HepG2 (cell line): ENCODE results near the gene GYG1. TPM values are rescaled to one million over a fixed set of nuclear protein-coding genes. Genes with fewer than 3 reads are reported as not detected.

Experiments
- AHR ChIP-seq: IDR thresholded peaks from 2 replicates; pipeline ENCODE4 v1.6.1; 2018; ENCODE audit warnings: missing genetic modification reagents, missing compliant biosample characterization
- CREB1 ChIP-seq, 2 experiments: fragments of 450-650 bp in 1 of 2; IDR thresholded peaks; 2 replicates each; pipeline ENCODE4 v1.6.1; 2016 to 2017; ENCODE audit warnings: control low read depth in 1 of 2, mild to moderate bottlenecking in 1 of 2, missing compliant biosample characterization in 1 of 2, missing genetic modification characterization in 1 of 2
- ELF3 ChIP-seq: IDR thresholded peaks from 2 replicates; pipeline ENCODE4 v1.6.1; 2016; ENCODE audit warnings: missing genetic modification reagents, missing compliant biosample characterization
- ERF ChIP-seq: IDR thresholded peaks from 2 replicates; pipeline ENCODE4 v1.6.1; 2018; ENCODE audit warnings: missing biosample characterization, missing genetic modification reagents
- ETV5 ChIP-seq: IDR thresholded peaks from 2 replicates; pipeline ENCODE4 v1.6.1; 2018; ENCODE audit warnings: missing biosample characterization, missing genetic modification reagents, inconsistent platforms, borderline replicate concordance
- FOSL1 ChIP-seq: sonication (generic); formaldehyde crosslinking; IDR thresholded peaks from 2 replicates; pipeline ENCODE4 v1.9.0; 2021; ENCODE audit warnings: missing genetic modification reagents, borderline replicate concordance
- FOSL2 ChIP-seq: sonication (generic); formaldehyde crosslinking; IDR thresholded peaks from 2 replicates; pipeline ENCODE4 v1.4.0; 2020; ENCODE audit warnings: missing genetic modification reagents
- FOXA3 ChIP-seq: IDR thresholded peaks from 2 replicates; pipeline ENCODE4 v1.6.1; 2016; ENCODE audit warnings: missing genetic modification reagents, missing compliant biosample characterization
- JUND ChIP-seq: sonication (generic); formaldehyde crosslinking; IDR thresholded peaks from 2 replicates; pipeline ENCODE4 v1.8.0; 2022; ENCODE audit warnings: mild to moderate bottlenecking, missing genetic modification reagents
- MAFF ChIP-seq: IDR thresholded peaks from 2 replicates; pipeline ENCODE4 v1.6.1; 2011; ENCODE audit warnings: low read depth, low read length, improper control_type of control experiment
- PITX1 ChIP-seq: sonication (generic); formaldehyde crosslinking; IDR thresholded peaks from 2 replicates; pipeline ENCODE4 v1.5.1; 2020; ENCODE audit warnings: mild to moderate bottlenecking, missing genetic modification reagents
- SAFB2 ChIP-seq: sonication (generic); formaldehyde crosslinking; IDR thresholded peaks from 2 replicates; pipeline ENCODE4 v1.5.1; 2020; ENCODE audit warnings: missing genetic modification reagents, low read depth, mild to moderate bottlenecking, borderline replicate concordance
- SAP130 ChIP-seq: IDR thresholded peaks from 2 replicates; pipeline ENCODE4 v1.6.1; 2016; ENCODE audit warnings: low read depth
- SMC3 ChIP-seq: IDR thresholded peaks from 2 replicates; pipeline ENCODE4 v1.6.1; 2011; ENCODE audit warnings: low read length, improper control_type of control experiment
- SRSF4 ChIP-seq: fragments of 200-400 bp; formaldehyde crosslinking; IDR thresholded peaks from one replicate; pipeline ENCODE4 v1.6.1; 2018; ENCODE audit warnings: mild to moderate bottlenecking, low read depth, low read length, moderate library complexity; ENCODE audit not compliant: poor library complexity, severe bottlenecking
- ZFP1 ChIP-seq: IDR thresholded peaks from 2 replicates; pipeline ENCODE4 v1.6.1; 2016
- ZNF644 ChIP-seq: IDR thresholded peaks from 2 replicates; pipeline ENCODE4 v1.6.1; 2016; ENCODE audit warnings: low read depth
- polyA plus RNA-seq, 8 experiments: library from polyadenylated mRNA; depleted of rRNA in 3 of 8; stranded (reverse) in 7 of 8; unstranded in 1 of 8; fragments of >200 nt; fragmentation: Illumina TruSeq in 4 of 8; extraction: Trizol in 4 of 8; gene quantifications; 2 replicates each; pipeline versions ENCODE4 v1.2.1 to v1.2.3, GENCODE V29; 2011 to 2016; ENCODE audit warnings: low read depth in 4 of 8, missing spikeins in 1 of 8, mixed read lengths in 1 of 8; ENCODE audit not compliant: insufficient read depth in 1 of 8
- total RNA-seq, 5 experiments: library from RNA; depleted of rRNA; stranded (reverse); fragments of >200 nt; fragmentation: Illumina TruSeq; extraction: Trizol; gene quantifications; 2 replicates each; pipeline ENCODE4 v1.2.3, GENCODE V29; 2016; ENCODE audit warnings: low read depth in 1 of 5
- TF ChIP-seq, protein P1 (sequence below): sonication (generic); formaldehyde crosslinking; conservative IDR thresholded peaks from 2 replicates; pipeline ENCODE4 v1.4.0; 2020; ENCODE audit warnings: missing genetic modification reagents
- TF ChIP-seq, protein P2 (sequence below): IDR thresholded peaks from 2 replicates; pipeline ENCODE4 v1.6.1; 2012; ENCODE audit warnings: low read depth, low read length, improper control_type of control experiment
- TF ChIP-seq, protein P3 (sequence below): sonication (generic); formaldehyde crosslinking; IDR thresholded peaks from 2 replicates; pipeline ENCODE4 v1.5.0; 2020; ENCODE audit warnings: missing genetic modification reagents
- TF ChIP-seq, protein P4 (sequence below): IDR thresholded peaks from 2 replicates; pipeline ENCODE4 v1.6.1; 2016; ENCODE audit warnings: missing compliant biosample characterization, missing genetic modification reagents, borderline replicate concordance

GYG1 gene
- total and polyA plus RNA-seq, 2 of the 13 experiments (the other 11 are each of a cell fraction or from before 2014, with no cell fraction given) = 15.7 to 28.1 TPM

DNA sequence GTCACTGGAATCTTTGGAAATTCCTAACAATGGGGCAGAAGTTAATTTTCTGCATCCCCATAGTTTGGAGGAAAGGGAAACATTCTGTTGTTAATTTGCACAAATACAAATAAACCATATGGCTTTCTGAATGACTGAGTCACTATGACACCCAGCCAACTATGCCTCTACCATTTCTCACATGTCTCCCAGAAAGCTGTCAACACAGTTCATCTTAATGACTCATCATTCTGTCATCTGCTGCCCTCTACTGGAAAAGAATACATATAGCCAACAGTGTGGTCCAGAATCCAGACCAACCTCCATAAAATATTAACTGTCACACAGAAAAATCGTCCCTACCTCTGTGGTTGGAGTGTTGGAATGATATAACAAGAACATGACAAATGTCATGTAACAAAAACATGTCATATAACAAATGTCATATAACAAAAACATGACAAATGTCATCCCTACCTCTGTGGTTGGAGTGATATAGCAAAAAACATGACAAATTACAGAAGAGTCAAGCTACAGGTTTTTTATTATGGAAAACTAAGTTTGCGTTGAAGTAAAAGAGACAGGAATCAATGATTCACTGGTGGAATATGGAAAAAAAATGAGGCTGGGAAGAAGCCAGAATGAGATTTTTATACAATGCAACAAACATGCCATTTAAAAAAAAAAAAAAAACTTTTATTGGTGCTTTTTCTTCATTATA is 47.7 kb upstream of the GYG1 start (continued):
- TF ChIP-seq CREB1 (IDR thresholded peaks at IDR 0.05) = peak; percentile 84
- TF ChIP-seq CREB1 (CRISPR knock-in tag; IDR thresholded peaks at IDR 0.05) = no peak
- 0 out of 2 replicates have a peak, but pooled peaks have one; percentile 12 for TF ChIP-seq ELF3 (CRISPR knock-in tag)
- TF ChIP-seq, protein P1, sequence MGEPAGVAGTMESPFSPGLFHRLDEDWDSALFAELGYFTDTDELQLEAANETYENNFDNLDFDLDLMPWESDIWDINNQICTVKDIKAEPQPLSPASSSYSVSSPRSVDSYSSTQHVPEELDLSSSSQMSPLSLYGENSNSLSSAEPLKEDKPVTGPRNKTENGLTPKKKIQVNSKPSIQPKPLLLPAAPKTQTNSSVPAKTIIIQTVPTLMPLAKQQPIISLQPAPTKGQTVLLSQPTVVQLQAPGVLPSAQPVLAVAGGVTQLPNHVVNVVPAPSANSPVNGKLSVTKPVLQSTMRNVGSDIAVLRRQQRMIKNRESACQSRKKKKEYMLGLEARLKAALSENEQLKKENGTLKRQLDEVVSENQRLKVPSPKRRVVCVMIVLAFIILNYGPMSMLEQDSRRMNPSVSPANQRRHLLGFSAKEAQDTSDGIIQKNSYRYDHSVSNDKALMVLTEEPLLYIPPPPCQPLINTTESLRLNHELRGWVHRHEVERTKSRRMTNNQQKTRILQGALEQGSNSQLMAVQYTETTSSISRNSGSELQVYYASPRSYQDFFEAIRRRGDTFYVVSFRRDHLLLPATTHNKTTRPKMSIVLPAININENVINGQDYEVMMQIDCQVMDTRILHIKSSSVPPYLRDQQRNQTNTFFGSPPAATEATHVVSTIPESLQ (CRISPR knock-in tag) = no peak
- TF ChIP-seq SAP130 (CRISPR knock-in tag) = peak; percentile 38; the same call in 1 of the 2 replicates
- peak; percentile 67 for TF ChIP-seq SMC3
- peak; percentile 68 for TF ChIP-seq MAFF
- no peak for TF ChIP-seq ETV5 (CRISPR knock-in tag)
- no peak for TF ChIP-seq SAFB2 (CRISPR knock-in tag)
- TF ChIP-seq FOXA3 (CRISPR knock-in tag) = peak; percentile 54; the same call in 1 of the 2 replicates
- no peak for TF ChIP-seq PITX1
- TF ChIP-seq JUND (CRISPR knock-in tag) = peak; percentile 69; the same call in 1 of the 2 replicates
- TF ChIP-seq AHR = no peak
- 0 out of 2 replicates have a peak, but pooled peaks have one; percentile 22 for TF ChIP-seq ERF (CRISPR knock-in tag)
- TF ChIP-seq SRSF4 = no peak
- TF ChIP-seq, protein P2, sequence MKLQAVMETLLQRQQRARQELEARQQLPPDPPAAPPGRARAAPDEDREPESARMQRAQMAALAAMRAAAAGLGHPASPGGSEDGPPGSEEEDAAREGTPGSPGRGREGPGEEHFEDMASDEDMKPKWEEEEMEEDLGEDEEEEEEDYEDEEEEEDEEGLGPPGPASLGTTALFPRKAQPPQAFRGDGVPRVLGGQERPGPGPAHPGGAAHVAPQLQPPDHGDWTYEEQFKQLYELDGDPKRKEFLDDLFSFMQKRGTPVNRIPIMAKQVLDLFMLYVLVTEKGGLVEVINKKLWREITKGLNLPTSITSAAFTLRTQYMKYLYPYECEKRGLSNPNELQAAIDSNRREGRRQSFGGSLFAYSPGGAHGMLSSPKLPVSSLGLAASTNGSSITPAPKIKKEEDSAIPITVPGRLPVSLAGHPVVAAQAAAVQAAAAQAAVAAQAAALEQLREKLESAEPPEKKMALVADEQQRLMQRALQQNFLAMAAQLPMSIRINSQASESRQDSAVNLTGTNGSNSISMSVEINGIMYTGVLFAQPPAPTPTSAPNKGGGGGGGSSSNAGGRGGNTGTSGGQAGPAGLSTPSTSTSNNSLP = peak; percentile 59; the same call in 1 of the 2 replicates
- peak; percentile 45; the same call in 1 of the 2 replicates for TF ChIP-seq ZNF644 (CRISPR knock-in tag)
- TF ChIP-seq ZFP1 (CRISPR knock-in tag) = peak; percentile 97
- TF ChIP-seq, protein P3, sequence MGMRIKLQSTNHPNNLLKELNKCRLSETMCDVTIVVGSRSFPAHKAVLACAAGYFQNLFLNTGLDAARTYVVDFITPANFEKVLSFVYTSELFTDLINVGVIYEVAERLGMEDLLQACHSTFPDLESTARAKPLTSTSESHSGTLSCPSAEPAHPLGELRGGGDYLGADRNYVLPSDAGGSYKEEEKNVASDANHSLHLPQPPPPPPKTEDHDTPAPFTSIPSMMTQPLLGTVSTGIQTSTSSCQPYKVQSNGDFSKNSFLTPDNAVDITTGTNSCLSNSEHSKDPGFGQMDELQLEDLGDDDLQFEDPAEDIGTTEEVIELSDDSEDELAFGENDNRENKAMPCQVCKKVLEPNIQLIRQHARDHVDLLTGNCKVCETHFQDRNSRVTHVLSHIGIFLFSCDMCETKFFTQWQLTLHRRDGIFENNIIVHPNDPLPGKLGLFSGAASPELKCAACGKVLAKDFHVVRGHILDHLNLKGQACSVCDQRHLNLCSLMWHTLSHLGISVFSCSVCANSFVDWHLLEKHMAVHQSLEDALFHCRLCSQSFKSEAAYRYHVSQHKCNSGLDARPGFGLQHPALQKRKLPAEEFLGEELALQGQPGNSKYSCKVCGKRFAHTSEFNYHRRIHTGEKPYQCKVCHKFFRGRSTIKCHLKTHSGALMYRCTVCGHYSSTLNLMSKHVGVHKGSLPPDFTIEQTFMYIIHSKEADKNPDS = no peak
- peak; percentile 33; the same call in 1 of the 2 replicates for TF ChIP-seq FOSL1 (CRISPR knock-in tag)
- TF ChIP-seq, protein P4, sequence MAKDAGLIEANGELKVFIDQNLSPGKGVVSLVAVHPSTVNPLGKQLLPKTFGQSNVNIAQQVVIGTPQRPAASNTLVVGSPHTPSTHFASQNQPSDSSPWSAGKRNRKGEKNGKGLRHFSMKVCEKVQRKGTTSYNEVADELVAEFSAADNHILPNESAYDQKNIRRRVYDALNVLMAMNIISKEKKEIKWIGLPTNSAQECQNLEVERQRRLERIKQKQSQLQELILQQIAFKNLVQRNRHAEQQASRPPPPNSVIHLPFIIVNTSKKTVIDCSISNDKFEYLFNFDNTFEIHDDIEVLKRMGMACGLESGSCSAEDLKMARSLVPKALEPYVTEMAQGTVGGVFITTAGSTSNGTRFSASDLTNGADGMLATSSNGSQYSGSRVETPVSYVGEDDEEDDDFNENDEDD (CRISPR knock-in tag) = no peak
- TF ChIP-seq FOSL2 (CRISPR knock-in tag) = peak; percentile 92
